DMS53 treated with DMSO at 0.1 percent for 48 hours (cell line): ENCODE measurements around the gene LARP1.
"Not testable (repeated sequence)": the region's sequence is repeated elsewhere in the genome, so short reads cannot be mapped to it uniquely, and the experiment has no call there.

Source experiments
- DNase-seq: peaks from one replicate; lab custom pipeline; 2025; ENCODE audit not compliant: unreplicated experiment; lab: John Stamatoyannopoulos, UW

Gene LARP1

DNA sequence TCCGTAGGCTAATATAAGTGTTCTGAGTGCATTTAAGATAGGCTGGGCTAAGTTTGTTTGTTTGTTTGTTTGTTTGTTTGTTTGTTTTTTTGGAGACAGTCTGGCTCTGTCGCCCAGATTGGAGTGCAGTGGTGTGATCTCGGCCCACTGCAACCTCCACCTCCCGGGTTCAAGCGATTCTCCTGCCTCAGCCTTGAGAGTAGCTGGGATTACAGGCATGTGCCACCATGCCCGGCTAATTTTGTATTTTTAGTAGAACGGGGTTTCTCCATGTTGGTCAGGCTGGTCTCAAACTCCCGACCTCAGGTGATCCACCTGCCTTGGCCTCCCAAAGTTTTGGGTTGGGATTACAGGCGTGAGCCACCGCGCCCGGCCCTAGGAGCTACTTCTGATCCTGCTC is 4.7 kb downstream of the LARP1 start:
- DNase-seq: not testable (repeated sequence)

DNA sequence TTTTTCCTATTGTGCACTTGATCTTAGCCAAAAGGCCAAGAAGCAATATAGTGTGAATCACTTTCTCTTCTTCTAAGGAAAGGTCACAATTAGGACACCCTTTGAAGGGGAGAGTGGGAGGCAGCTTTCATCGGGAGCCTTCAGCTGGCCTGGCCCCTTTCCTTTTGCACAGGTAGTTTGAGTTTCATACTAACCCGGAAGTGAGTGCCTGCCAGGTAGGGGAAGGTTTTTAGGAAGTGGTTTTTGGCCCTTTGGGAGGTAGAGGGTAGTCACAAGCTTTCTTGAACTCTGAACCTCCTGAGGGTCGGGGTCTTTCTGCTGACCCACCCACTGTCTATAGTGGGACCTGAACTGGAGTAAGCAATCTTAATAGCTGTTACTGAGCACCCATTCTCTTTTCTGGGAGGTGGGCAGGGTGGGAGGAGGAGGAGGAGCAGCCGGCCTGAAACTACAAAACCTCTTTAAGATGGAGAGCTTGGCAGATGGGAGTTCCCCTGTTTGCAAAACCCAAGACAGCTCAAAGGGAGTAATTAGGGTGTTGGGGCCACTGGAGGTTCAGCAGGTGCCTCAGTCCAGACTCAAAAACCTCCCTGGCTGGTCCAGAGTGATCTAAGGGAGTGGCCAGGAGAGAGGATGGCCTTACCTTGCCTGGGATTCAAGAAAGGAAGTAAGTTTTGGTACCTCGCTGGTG is 6.0 kb downstream of the LARP1 start:
- DNase-seq: no peak

DNA sequence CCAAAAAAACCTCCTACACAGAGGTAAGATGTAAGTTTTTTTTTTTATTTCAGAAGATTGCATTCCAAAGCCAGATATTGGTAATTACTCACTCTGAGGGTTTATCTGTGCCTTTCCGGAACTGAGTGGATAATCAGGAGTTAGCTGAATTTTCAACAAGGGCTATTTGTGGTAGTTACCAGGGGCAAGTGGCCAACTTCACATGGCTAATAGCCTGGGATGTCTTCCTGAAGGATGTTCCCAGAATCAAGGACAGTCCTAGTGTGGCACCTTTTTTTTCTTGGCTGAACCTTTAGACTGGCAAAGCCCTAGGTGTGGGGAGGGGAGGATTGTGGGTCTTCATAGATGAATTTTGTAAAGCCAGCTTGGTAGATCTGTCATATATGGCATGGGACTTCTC is 7.1 kb downstream of the LARP1 start:
- DNase-seq: no peak

DNA sequence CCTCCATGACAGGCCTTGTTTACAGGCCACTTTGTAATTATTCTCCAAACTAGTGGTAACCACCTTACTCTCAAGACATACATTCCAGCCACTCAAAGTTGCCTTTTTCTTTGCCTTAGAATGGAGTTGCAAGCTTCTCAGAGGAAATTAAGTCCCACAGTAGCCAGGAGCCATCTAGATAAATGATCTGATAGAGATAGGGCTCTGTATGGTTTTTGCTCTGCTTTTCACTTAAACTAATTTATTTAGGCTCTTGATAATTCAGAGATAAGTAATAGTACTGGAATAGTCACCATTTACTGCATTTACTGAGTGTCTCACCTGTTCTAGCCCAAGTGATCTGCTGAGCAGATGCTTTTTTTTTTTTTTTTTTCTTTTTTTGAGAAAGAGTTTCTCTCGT is 7.5 kb downstream of the LARP1 start:
- no peak for DNase-seq

DNA sequence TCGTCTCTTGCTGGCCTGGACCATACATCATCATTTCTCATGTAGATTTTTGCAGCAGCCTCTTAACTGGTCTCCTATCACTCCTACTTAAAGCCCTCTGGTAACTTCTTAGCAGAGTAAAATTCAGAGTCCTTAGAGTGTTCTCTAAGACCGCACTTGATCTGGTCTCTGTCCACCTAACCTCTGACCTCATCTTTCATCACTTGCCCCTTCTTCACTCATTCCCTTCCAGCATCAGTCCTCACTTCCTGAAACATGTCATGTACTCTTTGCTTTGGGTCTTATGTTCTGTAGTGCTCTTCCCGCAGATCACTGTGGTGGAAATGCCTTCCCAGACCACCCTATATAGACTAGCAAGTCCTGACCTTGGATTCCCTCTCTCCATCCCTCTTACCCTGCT is 9.8 kb downstream of the LARP1 start:
- DNase-seq: no peak

DNA sequence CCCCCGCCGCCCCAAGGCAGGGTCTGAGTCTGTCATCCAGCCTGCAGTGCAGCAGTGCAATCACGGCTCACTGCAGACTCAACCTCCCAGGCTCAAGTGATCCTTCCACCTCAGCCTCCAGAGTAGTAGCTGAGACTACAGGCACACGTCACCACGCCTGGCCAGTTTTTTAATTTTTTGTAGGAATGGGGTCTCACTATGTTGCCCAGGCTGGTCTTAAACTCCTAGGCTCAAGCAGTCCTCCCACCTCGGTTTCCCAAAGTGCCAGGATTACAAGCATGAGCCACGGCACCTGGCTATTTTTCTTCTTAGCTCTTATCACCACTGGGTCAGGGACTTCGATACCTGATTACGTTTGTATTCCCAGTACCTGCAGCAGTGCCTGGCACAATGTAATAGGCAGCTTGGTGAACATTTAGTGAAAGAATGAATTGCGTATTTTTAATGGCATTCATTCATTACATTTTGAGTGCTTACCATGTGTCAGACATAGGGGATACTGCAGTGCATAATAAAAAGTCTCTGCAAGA is 10.3 kb downstream of the LARP1 start:
- no peak for DNase-seq

DNA sequence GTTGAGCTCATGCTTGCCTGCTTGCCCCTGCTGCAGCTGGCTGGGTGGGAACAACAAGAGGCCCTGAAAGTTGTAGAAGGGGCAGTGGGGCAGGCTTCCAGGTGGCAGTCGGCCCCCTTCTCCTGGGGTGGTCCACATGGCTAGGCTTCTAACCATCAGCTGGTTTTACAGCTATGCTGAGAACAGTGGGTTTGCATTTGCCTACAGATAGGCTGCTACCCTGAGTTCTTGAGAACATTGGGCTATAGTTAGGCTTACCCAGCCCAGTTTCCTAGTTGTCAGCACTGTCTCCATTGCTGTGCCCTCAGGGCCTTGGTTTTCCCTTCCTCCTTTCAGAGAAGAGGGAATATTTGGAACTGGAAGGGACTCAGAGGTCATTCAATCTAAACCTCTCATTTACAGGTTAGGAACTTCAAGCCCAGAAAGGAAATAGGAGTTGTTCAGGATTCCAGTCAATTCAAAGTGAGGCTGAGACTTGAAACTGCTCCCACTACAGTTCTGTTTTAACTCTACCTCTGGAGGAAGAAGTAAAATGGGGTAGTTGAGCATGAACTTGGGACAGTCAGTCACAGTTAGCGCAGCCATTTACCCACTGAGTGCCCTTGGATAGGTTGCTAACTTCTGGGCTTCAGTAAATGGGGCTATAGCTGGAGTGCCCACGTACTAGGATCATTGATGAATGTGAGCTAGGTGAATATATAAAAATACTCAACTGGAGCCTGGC is 11.5 kb downstream of the LARP1 start:
- DNase-seq: no peak

DNA sequence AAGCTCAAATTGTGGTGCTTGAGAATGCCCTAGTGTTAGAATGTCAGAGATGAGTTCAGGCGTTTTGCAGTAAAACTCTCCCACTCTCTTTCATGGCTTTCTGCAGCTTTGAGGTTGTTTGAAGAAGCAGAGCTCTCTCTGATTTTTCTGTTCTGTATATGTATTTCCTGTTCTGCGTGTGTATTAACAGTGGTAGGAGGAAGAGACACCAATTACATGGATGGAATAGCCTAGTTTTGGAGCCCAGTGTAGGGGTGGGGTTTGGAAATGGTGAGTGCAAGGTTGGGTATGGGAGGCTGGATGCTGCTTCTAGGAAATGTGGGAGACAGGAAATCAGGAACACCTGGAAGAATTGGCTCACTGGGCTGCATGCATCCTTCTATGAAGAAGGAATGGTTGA is 12.4 kb downstream of the LARP1 start:
- DNase-seq: no peak

DNA sequence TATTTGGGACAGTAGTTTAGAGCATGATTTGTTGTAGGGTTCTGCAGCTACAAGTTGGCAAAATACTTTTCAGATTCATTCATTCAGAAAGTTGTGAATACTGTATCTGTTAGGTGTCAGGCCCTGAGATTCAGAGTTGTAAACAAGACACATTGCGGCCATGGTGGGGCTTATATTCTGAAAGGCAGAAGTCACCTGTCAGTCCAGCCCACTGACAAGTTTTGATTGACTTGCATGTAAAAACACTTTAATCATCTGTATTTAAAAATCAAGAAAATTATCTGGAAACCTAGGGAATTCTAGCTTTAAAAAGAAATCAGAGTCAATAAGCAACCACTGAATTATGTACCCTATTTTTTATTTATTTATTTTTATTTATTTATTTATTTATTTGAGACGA is 13.0 kb downstream of the LARP1 start:
- DNase-seq: no peak

DNA sequence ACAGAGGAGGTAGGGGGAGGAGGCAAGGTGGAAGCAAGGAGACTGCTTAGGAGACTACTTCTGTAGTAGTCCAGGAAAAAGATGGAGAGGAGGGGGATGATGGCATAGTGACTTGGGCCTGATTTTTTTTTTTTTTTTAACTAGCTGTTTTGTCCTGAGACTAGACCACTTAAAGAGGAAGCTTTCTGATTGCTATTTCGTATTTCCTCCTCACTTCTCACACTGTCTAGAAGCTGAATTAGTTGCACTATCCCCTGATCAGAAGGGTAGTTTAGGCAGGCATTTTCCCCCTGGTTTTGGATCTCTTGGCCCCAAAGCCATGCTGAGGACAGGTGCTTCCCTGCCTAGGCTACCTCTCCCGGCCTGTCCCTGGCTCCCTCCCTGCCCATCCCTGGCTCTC is 14.9 kb downstream of the LARP1 start:
- no peak for DNase-seq

DNA sequence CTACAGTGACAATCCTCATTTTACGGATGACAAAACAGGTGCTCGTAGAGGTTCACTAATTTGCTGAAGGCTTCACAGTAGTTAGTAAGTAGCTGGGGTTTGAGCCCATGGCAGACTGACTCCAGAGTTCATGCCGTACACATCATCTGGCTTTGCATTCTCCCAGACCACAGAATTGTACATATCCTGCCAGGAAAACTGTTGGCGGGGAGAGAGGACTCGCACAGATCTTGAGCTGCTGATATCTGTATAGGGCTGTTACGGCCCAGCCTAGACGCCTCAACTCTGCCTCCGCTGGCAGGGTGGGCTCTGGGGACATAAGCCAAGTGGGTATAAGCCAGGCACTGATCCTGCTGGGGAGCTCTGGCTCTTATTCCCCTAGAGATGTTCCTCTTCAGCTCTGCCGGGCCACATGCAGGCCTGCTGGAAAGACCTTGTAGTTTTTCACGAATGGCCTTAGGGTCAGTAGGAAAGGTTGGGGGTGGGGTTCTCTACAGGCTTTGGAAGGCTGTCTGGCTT is 16.3 kb downstream of the LARP1 start:
- no peak for DNase-seq

DNA sequence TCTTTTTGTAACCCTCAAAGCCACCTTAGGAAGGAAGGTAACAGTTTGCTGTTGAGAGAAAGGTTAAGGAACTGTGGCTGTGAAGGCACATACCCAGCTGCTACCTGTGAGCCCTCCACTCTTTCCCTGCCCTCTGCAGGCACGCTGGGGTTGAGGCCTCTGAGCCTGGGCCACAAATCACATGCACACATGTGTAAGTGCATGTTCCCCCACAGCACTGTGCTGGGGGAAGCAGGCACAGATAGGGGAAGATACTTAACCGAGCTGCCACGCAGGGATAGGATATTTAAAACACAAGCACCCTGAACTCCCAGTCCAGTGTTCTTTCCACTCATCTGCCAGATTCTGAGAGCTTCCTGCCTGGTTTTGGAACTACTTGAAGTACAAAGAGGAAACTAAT is 18.1 kb downstream of the LARP1 start:
- no peak for DNase-seq

DNA sequence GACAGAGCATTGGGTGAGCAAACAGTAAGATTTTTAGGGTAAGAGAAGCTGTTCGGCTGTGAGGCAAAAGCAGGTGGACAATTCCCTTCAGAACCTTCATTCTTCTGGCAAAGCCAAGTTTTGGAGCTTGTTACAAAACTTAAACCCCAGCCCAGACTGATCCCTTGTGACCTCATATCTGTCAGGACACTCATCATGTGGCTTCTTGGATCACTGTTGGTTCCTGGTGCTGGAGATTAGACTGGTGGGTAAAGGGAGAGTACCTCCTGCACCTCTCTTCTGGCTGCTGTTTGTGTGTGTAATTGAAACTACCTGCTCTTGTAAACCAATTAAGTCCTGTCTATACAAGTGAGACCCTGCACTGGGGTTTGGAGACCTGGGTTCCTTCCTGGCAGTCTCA is 21.0 kb downstream of the LARP1 start:
- no peak for DNase-seq

DNA sequence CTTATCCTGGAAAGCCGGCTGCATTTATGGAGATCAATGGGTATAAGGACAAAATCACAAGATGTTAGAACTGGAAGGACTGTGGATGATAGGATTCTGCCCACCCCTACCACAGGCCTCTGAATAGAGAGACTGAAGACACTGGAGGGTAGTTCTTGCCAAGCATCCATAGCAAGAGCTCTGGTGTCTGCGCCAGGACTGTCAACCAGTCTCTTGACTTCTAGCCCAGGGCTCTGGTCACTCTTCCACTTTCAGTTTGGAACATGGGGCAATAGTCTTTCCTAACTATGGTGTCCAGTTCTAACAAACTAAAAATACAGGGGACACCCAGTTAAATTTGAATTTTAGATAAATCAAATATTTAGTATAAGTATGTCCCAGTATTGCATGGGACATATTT is 23.4 kb downstream of the LARP1 start:
- no peak for DNase-seq

DNA sequence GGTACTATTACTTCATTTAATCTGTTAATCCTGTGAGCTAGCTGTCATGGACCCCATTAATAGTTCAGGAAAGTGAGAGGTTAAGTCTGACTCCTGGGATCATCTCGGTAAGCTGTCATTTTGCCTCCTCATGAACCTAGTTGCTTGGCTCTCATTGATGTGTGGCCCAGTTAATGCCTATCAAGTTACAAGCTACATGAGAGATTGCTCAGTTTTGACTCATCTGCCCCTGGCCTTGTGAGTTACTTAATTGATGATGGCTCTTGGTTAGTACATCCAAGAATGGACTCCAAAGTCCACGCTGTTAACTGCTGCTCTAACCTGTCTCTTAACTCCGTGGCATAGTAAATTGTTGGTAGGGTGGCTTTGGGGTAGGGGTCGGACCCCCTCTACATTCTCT is 23.9 kb downstream of the LARP1 start:
- no peak for DNase-seq

DNA sequence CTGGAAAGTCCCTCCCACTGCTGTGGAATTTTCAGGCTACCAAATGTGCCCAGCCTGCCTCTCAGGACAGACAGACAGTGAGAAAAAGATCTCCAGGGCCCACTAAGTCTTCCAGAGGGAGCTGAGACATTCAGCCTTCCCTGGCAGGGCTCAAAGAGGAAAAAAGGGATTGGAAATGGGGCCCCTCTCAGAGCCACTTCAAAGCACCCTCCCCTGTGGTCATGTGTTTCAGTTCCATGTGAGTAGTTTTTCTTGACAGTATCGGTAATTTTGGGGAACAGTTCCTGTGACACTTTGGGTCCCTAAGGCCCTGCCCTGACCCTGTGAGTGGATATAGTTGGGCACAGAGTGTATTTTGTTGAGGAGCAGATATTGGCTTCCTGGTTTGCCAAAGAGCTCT is 25.0 kb downstream of the LARP1 start:
- DNase-seq: no peak

DNA sequence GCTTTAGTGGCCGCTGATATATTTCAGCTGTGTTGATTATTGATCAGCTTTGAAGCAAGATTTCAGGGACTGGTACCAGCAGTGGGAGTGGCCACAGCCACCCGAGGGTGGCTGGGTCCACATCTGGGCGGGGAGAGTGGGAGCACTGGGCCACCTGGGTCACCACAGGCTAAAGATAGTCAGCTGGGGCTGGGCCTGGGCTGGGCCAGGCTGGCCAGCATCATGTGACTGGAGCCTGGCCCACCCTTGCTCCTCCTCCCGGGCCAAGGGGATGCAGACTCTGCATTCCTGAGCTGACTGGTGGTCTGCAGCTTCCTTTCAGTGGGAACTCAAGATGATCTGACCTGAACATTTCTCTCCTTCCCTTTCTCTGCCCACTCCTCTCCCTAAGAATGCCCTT is 27.1 kb downstream of the LARP1 start:
- no peak for DNase-seq

DNA sequence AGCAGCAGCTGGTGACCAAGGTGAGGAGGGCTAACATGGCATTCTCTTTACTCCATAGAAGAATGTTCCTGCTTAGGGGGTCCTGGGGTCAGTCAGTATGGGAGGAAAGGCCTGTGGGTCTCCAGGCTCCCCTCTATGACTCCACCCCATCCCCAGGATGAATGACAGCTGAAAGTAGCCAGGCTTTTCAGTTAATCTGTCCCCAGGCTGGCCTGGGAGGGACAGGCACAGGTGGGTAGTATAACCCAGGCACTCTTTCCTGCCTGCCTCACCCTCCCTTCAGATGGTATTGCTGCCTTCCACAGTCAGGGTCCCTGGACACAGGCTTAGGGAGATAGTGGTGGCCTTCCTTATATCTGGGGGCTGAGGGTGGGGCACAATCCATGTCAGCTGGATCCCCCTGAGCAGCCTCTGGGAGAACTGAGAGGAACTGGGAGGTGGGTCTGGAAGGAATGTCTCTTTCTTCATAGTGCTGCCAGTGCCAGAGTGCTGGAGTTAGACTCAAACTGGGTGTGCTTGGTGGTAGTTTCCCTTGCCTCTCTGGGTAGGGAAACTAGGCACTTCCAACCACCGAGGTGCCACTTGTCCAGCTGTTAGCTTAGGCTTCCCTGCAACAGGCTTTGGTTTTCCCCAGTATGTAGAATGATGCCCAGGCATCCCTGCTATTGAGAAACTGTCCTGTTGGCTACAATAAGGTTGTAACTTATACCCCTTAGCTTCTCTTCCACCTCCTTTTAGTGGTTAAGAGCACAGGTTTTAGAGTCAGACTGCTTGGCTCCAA is 27.8 kb downstream of the LARP1 start:
- no peak for DNase-seq

DNA sequence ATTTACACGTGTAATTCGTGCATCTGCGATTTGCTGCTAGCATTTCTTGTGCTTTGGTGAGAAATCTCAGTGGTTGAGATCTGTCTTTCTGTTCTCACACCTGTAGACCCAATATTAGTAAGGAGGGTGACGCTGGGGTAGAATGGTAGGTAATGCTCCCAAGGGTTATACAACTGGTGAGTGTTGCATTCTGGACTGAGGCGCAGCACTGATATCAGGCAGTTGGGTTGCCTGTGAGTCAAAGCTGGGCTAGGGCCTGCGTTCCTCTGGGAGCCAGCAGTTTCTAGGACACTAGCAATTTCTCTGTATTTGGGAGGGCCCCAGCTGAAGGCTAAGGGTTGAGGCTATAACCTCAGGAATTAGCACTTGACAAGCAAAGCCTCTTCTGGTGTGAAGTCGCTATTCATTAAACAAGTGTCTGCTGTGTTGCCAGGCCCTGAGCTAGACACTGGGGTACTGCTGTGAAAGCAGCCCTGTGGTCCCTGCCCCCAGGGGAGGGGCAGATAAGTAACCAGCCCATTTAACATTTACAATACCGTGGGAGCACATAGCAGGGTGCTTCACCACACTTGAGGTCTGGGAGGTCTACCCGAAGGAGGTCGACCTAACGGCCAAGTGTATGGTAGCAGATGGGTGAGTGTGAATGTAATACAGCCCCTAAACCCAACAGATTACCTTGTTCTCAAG is 28.7 kb downstream of the LARP1 start:
- DNase-seq: no peak

DNA sequence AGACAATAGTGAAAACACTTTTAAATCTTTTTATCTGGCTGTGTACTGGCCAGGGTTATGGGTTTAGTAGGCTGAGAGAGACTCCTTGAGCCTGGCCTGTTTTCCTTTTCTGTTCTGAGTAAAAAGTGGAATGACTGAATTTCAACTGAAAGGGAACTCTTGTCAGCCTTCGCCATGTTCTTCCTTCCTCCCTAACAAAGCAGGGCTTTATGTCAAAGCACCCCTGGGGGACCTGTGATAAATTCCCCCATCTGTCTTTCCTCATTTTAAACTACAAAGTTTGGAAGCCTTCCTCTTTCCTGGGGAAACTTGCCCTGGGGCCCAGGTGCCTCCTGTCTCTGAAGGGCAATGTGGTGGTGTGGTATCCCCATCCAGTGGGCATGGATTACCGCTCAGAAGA is 29.7 kb downstream of the LARP1 start:
- DNase-seq: no peak

DNA sequence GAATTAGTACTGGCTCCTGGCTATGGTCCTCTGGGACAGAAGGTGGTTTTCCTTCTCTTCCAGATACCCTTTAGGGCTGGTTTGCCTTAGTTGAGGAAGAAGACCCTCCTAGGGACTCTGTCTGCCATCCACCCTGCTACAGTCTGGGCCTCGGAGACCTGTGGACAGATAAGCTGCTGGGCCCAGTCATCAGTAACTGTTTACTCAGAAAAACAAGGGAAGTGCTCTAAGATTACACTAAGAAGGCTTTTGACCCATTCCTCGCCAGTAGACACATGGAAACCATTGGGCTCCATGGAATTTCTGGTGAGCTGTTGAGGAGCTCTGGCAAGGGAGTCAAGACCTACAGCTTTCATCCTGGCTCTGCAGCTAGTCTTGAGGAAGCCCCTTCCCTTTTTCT is 31.2 kb downstream of the LARP1 start:
- DNase-seq: no peak
